ENCODE data around the gene NCOA3.

The NCOA3 gene

GRCh38 chr20:47660602-47660905 is 158.9 kb downstream of the NCOA3 start:
- TF ChIP-seq, protein P1, sequence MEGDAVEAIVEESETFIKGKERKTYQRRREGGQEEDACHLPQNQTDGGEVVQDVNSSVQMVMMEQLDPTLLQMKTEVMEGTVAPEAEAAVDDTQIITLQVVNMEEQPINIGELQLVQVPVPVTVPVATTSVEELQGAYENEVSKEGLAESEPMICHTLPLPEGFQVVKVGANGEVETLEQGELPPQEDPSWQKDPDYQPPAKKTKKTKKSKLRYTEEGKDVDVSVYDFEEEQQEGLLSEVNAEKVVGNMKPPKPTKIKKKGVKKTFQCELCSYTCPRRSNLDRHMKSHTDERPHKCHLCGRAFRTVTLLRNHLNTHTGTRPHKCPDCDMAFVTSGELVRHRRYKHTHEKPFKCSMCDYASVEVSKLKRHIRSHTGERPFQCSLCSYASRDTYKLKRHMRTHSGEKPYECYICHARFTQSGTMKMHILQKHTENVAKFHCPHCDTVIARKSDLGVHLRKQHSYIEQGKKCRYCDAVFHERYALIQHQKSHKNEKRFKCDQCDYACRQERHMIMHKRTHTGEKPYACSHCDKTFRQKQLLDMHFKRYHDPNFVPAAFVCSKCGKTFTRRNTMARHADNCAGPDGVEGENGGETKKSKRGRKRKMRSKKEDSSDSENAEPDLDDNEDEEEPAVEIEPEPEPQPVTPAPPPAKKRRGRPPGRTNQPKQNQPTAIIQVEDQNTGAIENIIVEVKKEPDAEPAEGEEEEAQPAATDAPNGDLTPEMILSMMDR (IDR thresholded peaks at IDR 0.05), result no peak
- no peak overlapping the region for H3K27ac ChIP-seq
- no peak overlapping the region for H3K4me3 ChIP-seq
- DNase-seq (ENCODE audit: low spot score), result no peak

- H3K4me3 ChIP-seq, result no peak overlapping the region
- TF ChIP-seq, protein P1 (IDR thresholded peaks at IDR 0.05), result no peak
- DNase-seq (ENCODE audit: low spot score), result no peak
- H3K27ac ChIP-seq, result no peak overlapping the region
These were observed 159.5 kb downstream of the NCOA3 start for GRCh38 chr20:47660983-47661700.

- Histone ChIP-seq H3K27ac (no peak overlapping the region), H3K4me3 (no peak overlapping the region)
- TF ChIP-seq, protein P1 (IDR thresholded peaks at IDR 0.05), result no peak
- no peak for DNase-seq (ENCODE audit: low spot score)
These were observed 160.0 kb downstream of the NCOA3 start for GRCh38 chr20:47661714-47662113.

- Histone ChIP-seq H3K4me3 (no peak overlapping the region), H3K27ac (no peak overlapping the region)
- TF ChIP-seq, protein P1 (IDR thresholded peaks at IDR 0.05), result no peak
- no peak for DNase-seq (ENCODE audit: low spot score)
These were observed 161.0 kb downstream of the NCOA3 start for GRCh38 chr20:47662483-47663353.

DNA sequence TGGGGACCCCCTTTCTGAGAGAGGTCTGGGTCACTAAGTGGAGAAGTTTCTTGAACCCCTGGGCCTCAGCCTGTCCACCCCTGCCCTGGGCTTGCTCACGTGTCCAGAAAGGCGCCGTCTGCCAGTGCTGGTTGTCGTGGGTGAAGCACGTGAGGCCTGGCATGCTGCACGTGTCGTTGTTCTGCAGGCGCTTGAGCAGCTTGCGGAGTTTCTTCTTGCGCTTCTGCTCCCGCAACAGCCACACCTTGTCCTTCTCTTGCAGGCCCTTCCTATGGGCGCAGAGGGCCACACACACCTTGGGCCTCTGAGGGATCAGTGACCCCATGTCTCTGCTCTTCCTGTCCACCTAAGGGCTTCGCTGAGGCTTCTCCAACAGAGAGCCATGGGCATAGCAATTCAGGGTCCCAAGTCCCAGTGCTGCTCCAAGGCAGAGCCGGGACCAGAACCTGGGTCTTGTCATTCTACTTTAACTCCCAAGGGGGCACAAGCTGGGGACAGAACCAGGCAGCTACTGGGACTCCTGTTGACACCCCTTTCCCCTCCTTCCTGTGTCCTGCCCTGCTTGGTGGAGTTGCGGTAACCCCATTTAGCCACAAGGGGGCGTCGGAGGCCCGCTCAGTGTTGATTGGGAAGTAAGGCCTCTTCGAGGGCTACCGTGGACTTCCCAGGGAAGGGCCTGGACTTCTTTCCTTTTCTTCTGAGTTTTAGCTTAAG is 161.8 kb downstream of the NCOA3 start:
- DNase-seq (ENCODE audit: low spot score), result peak; percentile 85
- H3K27ac ChIP-seq, result no peak overlapping the region
- H3K4me3 ChIP-seq, result no peak overlapping the region
- TF ChIP-seq, protein P1 (IDR thresholded peaks at IDR 0.05), result peak; percentile 97

- TF ChIP-seq, protein P1 (IDR thresholded peaks at IDR 0.05), result peak; percentile 5
- DNase-seq (ENCODE audit: low spot score), result no peak
- Histone ChIP-seq H3K27ac (no peak overlapping the region), H3K4me3 (no peak overlapping the region)
These were observed 162.4 kb downstream of the NCOA3 start for GRCh38 chr20:47664068-47664437.
